Measurements from ENCODE around the gene RPL39.
"Not testable (repeated sequence)": the region's sequence is repeated elsewhere in the genome, so short reads cannot be mapped to it uniquely, and the experiment has no call there.

RPL39 gene

DNA sequence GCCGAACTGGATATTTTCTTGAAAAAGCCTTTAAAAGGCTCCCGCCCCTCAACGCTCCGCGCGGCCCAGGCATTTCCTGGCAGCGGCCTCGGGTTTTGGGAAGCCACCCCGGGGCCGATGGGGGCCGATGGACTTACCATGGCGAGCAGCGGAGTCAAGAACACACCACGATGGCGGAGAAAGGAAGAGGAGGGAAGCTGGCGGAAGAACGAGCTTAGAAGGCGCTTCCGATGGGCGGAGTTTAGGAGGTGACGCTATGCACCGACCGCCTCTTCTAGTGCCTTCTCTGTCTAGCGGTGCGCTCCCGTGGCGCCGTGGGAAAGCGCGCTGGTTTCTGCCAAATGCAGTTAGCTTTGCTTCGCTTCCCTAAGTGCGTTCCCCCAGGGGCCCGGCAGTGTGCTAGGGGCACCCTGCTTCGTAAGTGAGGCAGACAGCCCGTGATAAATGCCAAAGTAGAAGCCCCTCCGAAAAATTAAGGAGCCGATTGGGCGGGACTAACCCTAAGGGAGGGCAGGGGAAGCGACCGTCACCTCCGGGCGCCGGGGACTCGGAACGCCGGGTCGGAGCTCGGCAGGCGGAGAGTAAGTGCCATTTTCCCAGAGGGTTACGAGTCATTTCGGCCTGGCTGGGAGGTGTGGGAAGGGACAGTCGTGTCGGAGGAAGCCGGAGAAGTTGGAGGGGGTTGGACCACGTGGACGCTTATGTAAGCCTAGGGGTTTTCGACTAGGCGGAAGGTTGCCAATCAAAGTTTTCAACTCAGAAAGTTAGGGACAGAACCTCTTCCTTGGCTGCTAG, at the start of gene RPL39:
RPL39 (minus strand) TSS at position 194 of the 795 bp plus-strand sequence; CDS start at position 140, 54 bp downstream.
- no peak for FAIRE-seq
- peak; percentile 62 for DNase-seq (ENCODE audit: low spot score)

- DNase-seq (ENCODE audit: low spot score), result no peak
- FAIRE-seq, result no peak
These were observed 42.5 kb upstream of the RPL39 start for GRCh38 chrX:119833905-119834304.

DNA sequence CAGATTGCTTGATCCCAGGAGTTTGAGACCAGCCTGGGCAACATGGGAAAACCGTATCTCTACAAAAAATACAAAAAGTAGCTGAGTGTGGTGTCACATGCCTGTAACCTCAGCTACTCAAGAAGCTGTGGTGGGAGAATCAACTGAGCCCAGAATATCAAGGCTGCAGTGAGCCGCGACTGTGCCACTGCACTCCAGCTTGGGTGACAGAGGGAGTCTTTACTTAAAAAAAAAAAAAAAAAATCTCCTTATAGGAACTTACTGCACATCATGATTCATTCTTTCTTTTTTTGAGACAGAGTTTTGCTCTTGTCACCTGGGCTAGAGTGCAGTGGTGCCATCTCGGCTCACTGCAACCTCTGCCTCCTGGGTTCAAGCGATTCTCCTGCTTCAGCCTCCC, 37.0 kb upstream of the RPL39 start:
- no peak for FAIRE-seq
- DNase-seq (ENCODE audit: low spot score), result no peak

GRCh38 chrX:119826399-119826959, 35.0 kb upstream of the RPL39 start:
- FAIRE-seq (no peak), DNase-seq (ENCODE audit: low spot score) (no peak)

DNA sequence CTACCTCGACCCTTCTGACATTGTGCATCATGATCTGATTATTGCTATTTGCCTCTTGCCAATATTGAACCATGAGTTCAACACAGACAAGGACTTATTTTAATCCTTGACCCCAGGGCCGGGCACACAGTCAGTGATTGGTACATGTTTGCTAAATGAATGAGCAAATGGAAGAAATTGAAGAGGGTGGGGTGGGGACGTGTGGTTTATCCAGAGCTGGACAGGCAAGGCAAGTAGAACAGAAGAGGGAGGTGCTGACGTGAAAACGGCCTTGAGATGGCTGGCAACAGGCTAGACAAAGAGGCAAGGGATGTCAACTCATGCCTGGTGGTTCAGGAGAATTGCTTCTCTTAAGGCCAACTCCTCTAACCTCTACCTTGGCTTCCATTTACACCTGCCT, 32.8 kb upstream of the RPL39 start:
- not testable (repeated sequence) for DNase-seq (ENCODE audit: low spot score); FAIRE-seq

DNA sequence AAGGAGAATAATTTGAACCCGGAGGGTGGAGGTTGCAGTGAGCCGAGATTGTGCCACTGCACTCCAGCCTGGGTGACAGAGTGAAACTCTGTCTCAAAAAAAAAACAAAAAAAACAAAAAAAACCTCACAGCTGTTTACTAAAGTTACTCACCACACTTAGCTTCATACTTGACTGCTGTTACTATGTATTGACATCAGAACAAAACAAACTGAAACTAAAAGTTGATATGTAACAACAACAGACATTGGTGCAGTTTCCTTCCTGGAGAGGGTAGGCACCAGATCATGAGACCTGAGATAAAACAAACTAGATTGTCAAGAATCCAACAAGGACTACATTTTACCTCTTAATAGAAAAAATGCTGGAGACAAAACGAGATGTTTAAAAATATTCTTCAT, 30.3 kb upstream of the RPL39 start:
- FAIRE-seq; DNase-seq (ENCODE audit: low spot score): not testable (repeated sequence)

DNA sequence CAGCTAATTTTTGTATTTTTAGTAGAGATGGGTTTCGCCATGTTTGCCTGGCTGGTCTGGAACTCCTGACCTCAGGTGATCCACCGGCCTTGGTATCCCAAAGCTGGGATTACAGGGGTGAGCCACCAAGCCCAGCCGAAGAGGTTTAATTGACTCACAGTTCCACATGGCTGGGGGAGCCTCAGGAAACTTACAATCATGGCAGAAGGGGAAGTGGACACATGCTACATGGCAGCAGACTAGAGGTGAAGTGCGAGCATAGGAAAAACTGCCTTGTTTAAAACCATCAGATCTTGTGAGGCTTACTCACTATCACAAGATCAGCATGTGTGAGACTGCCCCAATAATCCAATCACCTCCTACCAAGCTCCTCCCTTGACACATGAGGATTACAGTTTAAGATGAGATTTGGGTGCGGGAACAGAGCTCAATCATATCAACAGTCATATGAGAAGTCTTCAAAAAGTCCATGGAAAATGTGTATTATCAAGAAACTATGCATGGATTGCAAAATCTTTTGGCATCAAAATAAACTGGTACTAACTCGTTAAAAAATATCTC, 25.8 kb upstream of the RPL39 start:
- FAIRE-seq (no peak), DNase-seq (ENCODE audit: low spot score) (no peak)

DNA sequence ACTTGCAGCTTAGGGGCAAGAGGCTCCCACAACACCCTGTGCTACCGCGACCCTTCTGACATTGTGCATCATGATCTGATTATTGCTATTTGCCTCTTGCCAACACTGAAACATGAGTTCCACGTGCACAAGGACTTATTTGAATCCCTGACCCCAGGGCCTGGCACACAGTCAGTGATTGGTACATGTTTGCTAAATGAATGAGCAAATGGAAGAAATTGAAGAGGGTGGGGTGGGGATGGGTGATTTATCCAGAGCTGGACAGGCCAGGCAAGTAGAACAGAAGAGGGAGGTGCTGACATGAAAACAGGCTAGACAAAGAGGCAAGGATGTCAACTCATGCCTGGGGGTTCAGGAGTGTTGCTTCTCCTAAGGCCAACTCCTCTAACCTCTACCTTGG, 24.9 kb upstream of the RPL39 start:
- no peak for FAIRE-seq
- no peak for DNase-seq (ENCODE audit: low spot score)

DNA sequence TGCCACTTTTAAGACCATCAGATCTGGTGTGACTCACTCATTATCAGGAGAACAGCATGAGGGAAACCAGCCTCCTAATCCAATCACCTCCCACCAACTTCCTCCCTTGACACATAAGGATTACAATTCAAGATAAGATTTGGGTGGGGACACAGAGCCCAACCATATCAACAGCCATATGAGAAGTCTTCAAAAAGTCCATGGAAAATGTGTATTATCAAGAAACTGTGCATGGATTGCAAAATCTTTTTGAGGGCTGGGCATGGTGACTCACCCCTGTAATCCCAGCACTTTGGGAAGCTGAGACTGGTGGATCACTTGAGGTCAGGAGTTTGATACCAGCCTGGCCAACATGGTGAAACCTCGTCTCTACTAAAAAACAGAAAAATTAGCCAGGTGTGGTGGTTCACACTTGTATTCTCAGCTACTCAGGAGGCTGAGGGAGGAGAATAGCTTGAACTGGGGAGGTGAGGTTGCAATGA, 17.8 kb upstream of the RPL39 start:
- FAIRE-seq (no peak), DNase-seq (ENCODE audit: low spot score) (no peak)

DNA sequence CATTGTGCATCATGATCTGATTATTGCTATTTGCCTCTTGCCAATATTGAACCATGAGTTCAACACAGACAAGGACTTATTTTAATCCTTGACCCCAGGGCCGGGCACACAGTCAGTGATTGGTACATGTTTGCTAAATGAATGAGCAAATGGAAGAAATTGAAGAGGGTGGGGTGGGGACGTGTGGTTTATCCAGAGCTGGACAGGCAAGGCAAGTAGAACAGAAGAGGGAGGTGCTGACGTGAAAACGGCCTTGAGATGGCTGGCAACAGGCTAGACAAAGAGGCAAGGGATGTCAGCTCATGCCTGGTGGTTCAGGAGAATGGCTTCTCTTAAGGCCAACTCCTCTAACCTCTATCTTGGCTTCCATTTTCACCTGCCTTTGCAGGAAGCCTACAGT, 17.0 kb upstream of the RPL39 start:
- DNase-seq (ENCODE audit: low spot score); FAIRE-seq: not testable (repeated sequence)

DNA sequence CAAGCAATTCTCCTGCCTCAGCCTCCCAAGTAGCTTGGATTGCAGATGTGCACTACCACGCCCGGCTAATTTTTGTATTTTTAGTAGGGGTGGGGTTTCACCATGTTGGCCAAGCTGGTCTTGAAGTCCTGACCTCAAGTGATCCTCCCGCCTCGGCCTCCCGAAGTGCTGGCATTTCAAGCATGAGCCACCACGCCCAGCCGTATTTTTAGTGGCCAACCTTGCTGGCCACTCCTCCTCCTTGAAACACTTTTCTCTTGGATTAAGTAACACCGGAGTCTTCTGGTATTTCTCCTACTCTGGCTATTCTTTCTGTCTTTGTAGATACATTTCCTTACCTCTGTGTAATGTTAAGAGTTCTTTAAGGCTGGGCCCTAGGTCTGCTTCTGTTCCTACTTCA, 11.1 kb upstream of the RPL39 start:
- FAIRE-seq, result no peak
- DNase-seq (ENCODE audit: low spot score), result no peak

GRCh38 chrX:119801253-119802221, 10.1 kb upstream of the RPL39 start:
- no peak for DNase-seq (ENCODE audit: low spot score)
- no peak for FAIRE-seq

DNA sequence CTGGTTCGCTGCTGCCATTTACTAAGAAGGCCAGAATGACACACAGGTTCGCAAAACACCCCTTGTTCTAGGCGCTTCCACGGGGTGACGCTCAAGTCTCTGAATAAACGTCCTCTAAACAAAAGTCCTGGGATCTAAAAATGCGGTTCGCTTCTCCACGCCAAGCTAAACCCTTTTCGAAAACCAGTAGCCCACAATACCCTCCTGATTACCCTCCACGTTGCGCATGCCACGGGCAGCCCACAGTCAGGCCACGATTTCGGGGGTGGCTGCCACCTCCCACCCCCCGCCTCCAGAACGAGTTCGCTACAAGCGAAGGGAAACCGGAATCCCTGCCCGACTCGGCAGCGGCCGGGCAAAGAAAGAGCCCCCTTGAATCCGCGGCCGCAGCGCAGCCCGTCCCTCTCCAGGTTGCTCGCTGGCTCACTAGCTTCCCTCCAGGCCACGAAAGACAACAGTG, 423 bp downstream of the RPL39 start:
- FAIRE-seq (no peak), DNase-seq (ENCODE audit: low spot score) (peak; percentile 11)

DNA sequence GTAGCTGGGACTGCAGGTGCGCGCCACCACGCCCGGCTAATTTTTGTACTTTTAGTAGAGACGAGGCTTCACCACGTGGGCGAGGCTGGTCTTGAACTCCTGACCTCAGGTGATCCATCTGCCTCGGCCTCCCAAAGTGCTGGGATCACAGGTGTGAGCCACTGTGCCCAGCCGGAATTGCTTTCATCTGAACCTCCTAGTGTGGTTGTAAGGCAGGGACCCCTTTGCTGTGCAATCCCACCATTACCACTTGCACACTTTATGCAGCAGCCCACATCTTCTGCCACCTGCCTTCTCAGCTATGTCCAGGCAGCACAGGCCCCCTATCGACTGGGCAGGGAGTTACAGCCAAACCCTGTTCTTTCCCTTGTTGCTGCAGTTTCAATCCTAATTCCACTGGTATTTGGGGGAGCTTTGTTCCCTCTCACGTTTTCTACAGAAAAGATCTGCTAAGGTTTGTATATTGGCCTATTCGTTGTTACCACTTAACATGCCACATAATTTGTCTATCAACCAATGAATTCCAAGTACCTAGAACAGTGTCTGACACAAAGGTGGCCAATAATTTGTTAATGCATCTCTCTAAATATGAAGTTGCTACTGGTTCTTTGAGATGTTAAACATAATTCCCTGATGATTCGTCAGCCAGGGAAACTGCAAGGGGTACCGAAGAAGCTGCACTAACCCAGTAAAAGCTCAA, 6.5 kb downstream of the RPL39 start:
- DNase-seq (ENCODE audit: low spot score) (peak; percentile 14), FAIRE-seq (no peak)

DNA sequence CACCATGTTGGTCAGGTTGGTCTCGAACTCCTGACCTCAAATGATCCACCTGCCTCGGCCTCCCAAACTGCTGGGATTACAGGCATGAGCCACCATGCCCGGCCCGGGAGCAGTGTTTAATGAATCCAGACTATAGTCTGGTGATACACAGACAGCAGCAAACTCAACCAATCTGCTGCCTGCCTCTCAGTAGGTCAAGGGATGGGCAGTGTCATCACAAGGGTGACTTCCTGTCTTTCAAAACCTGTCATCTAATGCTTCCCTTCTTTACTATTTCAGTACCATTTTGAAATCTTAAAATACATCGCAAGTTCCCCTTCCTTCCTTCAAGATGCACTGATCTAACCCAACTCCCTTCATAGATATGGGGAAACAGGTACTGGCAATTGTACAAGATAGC, 8.4 kb downstream of the RPL39 start:
- DNase-seq (ENCODE audit: low spot score), result no peak
- FAIRE-seq, result no peak

DNA sequence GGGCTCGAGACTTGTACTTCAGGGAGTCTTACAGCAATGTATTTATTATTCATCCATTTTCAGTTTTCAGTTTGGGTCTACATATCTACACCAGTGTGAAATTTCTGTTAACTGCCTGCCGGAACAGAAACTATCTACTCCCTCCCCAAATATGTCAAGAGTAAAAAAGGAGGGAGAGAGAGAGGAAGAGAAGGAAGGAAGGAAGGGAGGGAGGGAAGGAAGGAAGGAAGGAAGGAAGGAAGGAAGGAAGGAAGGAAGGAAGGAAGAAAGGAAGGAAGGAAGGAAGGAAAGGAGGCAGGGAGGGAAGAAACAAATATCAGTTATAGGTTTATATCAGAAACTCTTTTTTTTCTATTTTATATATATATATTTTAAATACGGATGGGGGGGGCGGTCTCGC, 12.6 kb downstream of the RPL39 start:
- no peak for FAIRE-seq
- no peak for DNase-seq (ENCODE audit: low spot score)

DNA sequence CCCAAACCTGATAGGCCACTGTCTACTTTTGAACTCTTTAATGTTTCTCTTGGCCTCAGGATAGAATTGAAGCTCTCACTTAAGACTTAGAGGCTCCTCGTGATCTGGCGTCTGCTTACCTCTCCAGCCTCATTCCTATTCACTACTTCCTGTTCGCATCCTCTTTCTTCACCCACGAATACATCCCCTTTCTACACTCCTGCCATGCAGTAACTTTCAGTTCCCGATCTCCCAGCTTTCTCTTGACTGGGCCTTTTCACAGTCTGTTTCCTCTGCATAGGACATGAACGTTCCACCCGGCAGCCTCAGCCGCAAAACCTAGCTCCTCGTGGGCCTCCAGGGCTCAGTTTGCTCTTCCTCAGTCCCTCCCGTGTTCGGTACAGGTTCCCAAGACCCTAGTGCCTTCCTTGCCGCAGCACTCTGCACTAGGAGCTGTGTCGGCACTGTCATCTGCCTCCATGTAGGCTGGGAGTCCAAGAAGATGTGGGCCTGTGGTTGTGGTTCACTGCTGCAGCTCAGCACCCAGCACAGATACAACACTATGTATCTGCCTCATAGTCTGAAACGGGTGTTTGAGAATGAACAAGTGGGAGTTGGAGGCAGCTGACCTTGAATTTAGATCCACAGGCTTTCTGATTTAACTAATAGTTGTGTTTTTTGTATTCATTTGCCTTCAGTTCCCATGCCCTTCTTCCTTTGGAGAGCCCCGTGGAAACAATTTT, 15.8 kb downstream of the RPL39 start:
- no peak for DNase-seq (ENCODE audit: low spot score)
- FAIRE-seq, result no peak

DNA sequence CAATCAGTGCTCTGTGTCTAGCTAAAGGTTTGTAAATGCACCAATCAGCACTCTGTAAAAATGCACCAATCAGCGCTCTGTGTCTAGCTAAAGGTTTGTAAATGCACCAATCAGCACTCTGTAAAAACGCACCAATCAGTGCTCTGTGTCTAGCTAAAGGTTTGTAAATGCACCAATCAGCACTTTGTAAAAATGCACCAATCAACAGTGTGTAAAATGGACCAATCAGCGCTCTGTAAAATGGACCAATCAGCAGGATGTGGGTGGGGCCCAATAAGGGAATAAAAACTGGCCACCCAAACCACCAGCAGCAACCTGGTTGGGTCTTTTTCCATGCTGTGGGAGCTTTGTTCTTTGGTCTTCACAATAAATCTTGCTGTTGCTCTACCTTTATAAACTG, 22.0 kb downstream of the RPL39 start:
- not testable (repeated sequence) for DNase-seq (ENCODE audit: low spot score); FAIRE-seq

GRCh38 chrX:119768436-119768835, 23.0 kb downstream of the RPL39 start:
- DNase-seq (ENCODE audit: low spot score); FAIRE-seq: not testable (repeated sequence)

DNA sequence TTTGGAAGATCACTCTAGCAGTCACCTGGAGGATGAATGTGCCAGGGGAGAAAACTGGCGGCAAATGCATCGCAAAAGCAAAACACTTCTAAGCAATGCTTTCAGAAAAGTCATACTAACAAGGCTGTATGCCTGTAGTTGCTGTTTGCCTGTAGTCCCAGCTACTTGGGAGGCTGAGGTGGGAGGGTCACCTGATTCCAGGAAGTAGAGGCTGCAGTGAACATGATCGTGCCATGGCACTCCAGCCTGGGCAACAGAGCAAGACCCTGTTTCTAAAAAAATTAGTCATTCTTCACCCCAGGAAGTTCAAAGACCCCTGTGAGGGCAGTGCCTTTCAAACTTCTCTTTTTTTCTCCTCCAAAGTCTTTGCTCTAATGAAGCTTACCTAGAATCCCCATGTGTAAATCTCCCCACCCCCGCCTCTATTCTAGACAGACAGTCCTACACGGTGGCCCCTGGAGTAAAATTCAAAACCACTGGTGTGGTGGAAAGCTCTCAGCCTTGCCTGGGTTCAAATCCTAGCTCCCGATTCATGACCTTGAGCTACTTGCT, 27.5 kb downstream of the RPL39 start:
- DNase-seq (ENCODE audit: low spot score), result no peak
- no peak for FAIRE-seq
